CD4-positive, alpha-beta memory T cell (primary cell): ENCODE results near the gene TTLL5. TPM values are rescaled to one million over a fixed set of nuclear protein-coding genes. Genes with fewer than 3 reads are reported as not detected.

Experiments used
- CTCF ChIA-PET: fragments of 350-600 bp; sonication (Branson Sonifier 250); formaldehyde crosslinking; loops from one replicate; lab custom pipeline; 2021; ENCODE audit warnings: inconsistent platforms; ENCODE audit not compliant: partially characterized antibody; lab: Charles Lee
- POLR2A ChIA-PET: fragments of 350-600 bp; sonication (Branson Sonifier 250); formaldehyde crosslinking; loops from one replicate; lab custom pipeline; 2021; ENCODE audit not compliant: partially characterized antibody; lab: Charles Lee
- DNase-seq, 5 donors: peaks; one replicate each; pipeline versions ENCODE4 v3.0.0 to v3.0.0-alpha.2; 2020 to 2022; ENCODE audit warnings: mixed read lengths in 1 of 5
- H3K27ac ChIP-seq: one replicate; pipeline ENCODE4 v1.7.0; 2013; ENCODE audit warnings: low read depth, low read length
- H3K27me3 ChIP-seq: 2 replicates; pipeline ENCODE4 v1.7.0; 2013; ENCODE audit warnings: mild to moderate bottlenecking, low read length, moderate library complexity; ENCODE audit not compliant: insufficient read depth
- H3K36me3 ChIP-seq: 2 replicates; pipeline ENCODE4 v1.7.0; 2013; ENCODE audit warnings: mild to moderate bottlenecking, low read length, moderate library complexity; ENCODE audit not compliant: insufficient read depth
- H3K4me1 ChIP-seq: 2 replicates; pipeline ENCODE4 v1.7.0; 2013; ENCODE audit warnings: mild to moderate bottlenecking, low read length, moderate library complexity; ENCODE audit not compliant: insufficient read depth
- H3K4me3 ChIP-seq, 2 donors: one replicate each; pipeline ENCODE4 v1.7.0; 2013; ENCODE audit warnings: low read length in 2 of 2, mild to moderate bottlenecking in 1 of 2
- H3K9me3 ChIP-seq, 2 donors: one replicate each; pipeline ENCODE4 v1.7.0; 2013; ENCODE audit warnings: low read length in 2 of 2, control low read depth in 1 of 2; ENCODE audit not compliant: control insufficient read depth in 1 of 2
- H3K27ac Mint-ChIP-seq, 7 donors: one replicate each; pipeline ENCODE4 v1.8.0; 2020 to 2021; ENCODE audit warnings: mixed read lengths in 7 of 7, mild to moderate bottlenecking in 6 of 7, inconsistent platforms in 3 of 7, moderate library complexity in 3 of 7
- H3K27me3 Mint-ChIP-seq, 2 donors: one replicate each; pipeline ENCODE4 v1.8.0; 2020 to 2021; ENCODE audit warnings: mixed read lengths in 2 of 2
- H3K36me3 Mint-ChIP-seq, 2 donors: one replicate each; pipeline ENCODE4 v1.8.0; 2020 to 2021; ENCODE audit warnings: mixed read lengths in 2 of 2, inconsistent platforms in 1 of 2, mild to moderate bottlenecking in 1 of 2
- H3K4me1 Mint-ChIP-seq, 4 donors: one replicate each; pipeline ENCODE4 v1.8.0; 2020 to 2021; ENCODE audit warnings: mixed read lengths in 4 of 4, mild to moderate bottlenecking in 1 of 4
- H3K4me3 Mint-ChIP-seq, 8 donors: one replicate each; pipeline ENCODE4 v1.8.0; 2020 to 2021; ENCODE audit warnings: mixed read lengths in 8 of 8, mild to moderate bottlenecking in 7 of 8, moderate library complexity in 6 of 8, inconsistent platforms in 3 of 8
- H3K9me3 Mint-ChIP-seq, 8 donors: one replicate each; pipeline ENCODE4 v1.8.0; 2020 to 2021; ENCODE audit warnings: mixed read lengths in 8 of 8, mild to moderate bottlenecking in 5 of 8, inconsistent platforms in 3 of 8, moderate library complexity in 1 of 8
- intact Hi-C: fragments of 100-400 bp; cut with micrococcal nuclease; formaldehyde crosslinking; loops from one replicate; pipeline ENCODE4 v1.15.1; 2023
- polyA plus RNA-seq, 2 donors: library from polyadenylated mRNA; unstranded; fragments of 300-500 nt; fragmentation: Illumina TruSeq; gene quantifications; one replicate each; pipeline ENCODE4 v1.2.3, GENCODE V29; 2021
- total RNA-seq, 2 experiments: library from RNA; stranded (reverse); gene quantifications; one replicate each; pipeline ENCODE4 v1.2.3, GENCODE V29; 2021

TTLL5 gene
- total and polyA plus RNA-seq, 4 experiments from 2014 or later: 8.4 to 28.2 (median 20.5) TPM

DNA sequence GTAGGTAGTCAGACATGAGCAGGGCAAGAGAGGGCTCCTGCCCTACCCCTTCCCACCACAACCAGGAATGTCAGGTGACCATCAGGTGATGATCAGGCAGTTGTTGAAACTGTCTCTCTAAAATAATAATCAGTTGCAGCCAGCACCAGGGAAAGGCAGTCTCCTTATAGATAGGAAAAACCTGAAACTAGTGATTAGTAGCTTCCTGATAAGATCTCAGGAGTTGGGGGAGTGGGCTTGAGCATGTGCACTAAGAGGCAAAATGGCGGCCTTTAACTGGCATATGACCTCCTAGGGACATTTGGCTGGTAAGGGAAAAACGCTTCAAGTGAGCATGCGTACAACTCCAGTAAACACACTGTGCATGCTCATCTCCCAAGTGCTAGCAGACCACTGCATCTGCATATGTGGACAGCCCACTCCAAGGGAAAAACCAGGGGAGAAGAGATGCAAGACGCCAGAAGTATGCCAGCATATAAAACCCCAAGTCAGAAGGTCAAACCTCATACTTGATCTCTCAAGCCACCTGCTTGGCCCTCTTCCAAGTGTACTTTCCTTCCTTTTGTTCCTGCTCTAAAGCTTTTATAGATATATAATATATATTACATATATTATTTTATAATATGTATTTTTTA, 283.7 kb downstream of the TTLL5 start:
- no peaks in the 10 kb centered on the region for H3K27me3 ChIP-seq
- H3K36me3 ChIP-seq: no peaks in the 10 kb centered on the region
- Mint-ChIP-seq H3K27me3 (no peaks in the 10 kb centered on the region), H3K4me1 (no peaks in the 10 kb centered on the region), H3K36me3 (peaks cover 3 to 20% of the 10 kb centered on the region in 2 donors), H3K27ac (peak overlapping the region in 1 of 7 donors; percentile 10), H3K9me3 (peaks cover 0 to 2% (median 0%) of the 10 kb centered on the region in 8 donors), H3K4me3 (no peak overlapping the region)
- intact Hi-C loops: no loop called here
- no peak overlapping the region for H3K27ac ChIP-seq
- no peaks in the 10 kb centered on the region for H3K4me1 ChIP-seq
- ChIA-PET CTCF (no interaction called here), POLR2A (no interaction called here)
- no peaks in the 10 kb centered on the region for H3K9me3 ChIP-seq
- no peak overlapping the region for H3K4me3 ChIP-seq
- DNase-seq: no peak

- H3K27ac ChIP-seq: no peak overlapping the region
- no peaks in the 10 kb centered on the region for H3K4me1 Mint-ChIP-seq
- peak overlapping the region in 1 of 8 donors; percentile 2 for H3K4me3 Mint-ChIP-seq
- ChIA-PET POLR2A (no interaction called here), CTCF (no interaction called here)
- peaks cover 1 to 24% of the 10 kb centered on the region in 2 donors for H3K36me3 Mint-ChIP-seq
- H3K36me3 ChIP-seq: no peaks in the 10 kb centered on the region
- H3K27me3 ChIP-seq: no peaks in the 10 kb centered on the region
- H3K9me3 Mint-ChIP-seq: peaks cover 0 to 2% (median 0%) of the 10 kb centered on the region in 8 donors
- no peak for DNase-seq
- H3K9me3 ChIP-seq: no peaks in the 10 kb centered on the region
- no peaks in the 10 kb centered on the region for H3K27me3 Mint-ChIP-seq
- peak overlapping the region in 1 of 7 donors; percentile 0 for H3K27ac Mint-ChIP-seq
- H3K4me1 ChIP-seq: no peaks in the 10 kb centered on the region
- intact Hi-C loops: no loop called here
- no peak overlapping the region for H3K4me3 ChIP-seq
Measured at GRCh38 chr14:75946785-75947184, 285.7 kb downstream of the TTLL5 start.

GRCh38 chr14:75952489-75952888, 291.4 kb downstream of the TTLL5 start:
- Mint-ChIP-seq H3K9me3 (peaks cover 0 to 6% (median 0%) of the 10 kb centered on the region in 8 donors), H3K27ac (peak overlapping the region in 1 of 7 donors; percentile 10), H3K36me3 (peaks cover 3 to 11% of the 10 kb centered on the region in 2 donors), H3K4me1 (no peaks in the 10 kb centered on the region), H3K27me3 (no peaks in the 10 kb centered on the region), H3K4me3 (no peak overlapping the region)
- Histone ChIP-seq H3K36me3 (no peaks in the 10 kb centered on the region), H3K9me3 (no peaks in the 10 kb centered on the region), H3K4me3 (no peak overlapping the region), H3K4me1 (no peaks in the 10 kb centered on the region), H3K27ac (no peak overlapping the region), H3K27me3 (no peaks in the 10 kb centered on the region)
- no peak for DNase-seq
- ChIA-PET CTCF (no interaction called here), POLR2A (no interaction called here)
- intact Hi-C loops: no loop called here

DNA sequence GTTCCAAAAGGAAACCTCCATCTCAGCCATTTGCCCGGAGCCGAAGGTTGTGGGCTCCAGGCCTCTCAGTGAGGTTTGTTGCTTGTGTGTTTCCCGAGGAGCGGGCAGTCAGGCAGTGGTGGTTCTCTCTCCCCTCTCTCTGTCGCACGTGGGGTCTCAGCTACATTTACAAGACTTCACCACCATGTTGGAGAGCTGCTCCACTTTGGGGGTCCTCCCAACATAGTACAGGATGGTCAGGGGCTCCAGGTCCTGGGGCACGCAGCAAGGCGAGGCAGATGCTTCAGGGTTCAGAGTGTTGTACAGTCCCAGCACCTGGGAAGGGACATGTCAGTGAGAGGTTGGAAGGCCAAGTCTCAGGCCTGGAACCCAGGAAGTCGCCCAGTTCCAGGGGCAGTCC, 298.0 kb downstream of the TTLL5 start:
- Mint-ChIP-seq H3K27me3 (no peaks in the 10 kb centered on the region), H3K9me3 (peaks cover 0 to 2% (median 0%) of the 10 kb centered on the region in 8 donors), H3K27ac (no peak overlapping the region), H3K36me3 (peaks cover 2 to 16% of the 10 kb centered on the region in 2 donors), H3K4me3 (no peak overlapping the region), H3K4me1 (no peaks in the 10 kb centered on the region)
- no peaks in the 10 kb centered on the region for H3K9me3 ChIP-seq
- H3K27ac ChIP-seq: no peak overlapping the region
- no peak for DNase-seq
- no peaks in the 10 kb centered on the region for H3K4me1 ChIP-seq
- POLR2A ChIA-PET: no interaction called here
- no peaks in the 10 kb centered on the region for H3K27me3 ChIP-seq
- no peaks in the 10 kb centered on the region for H3K36me3 ChIP-seq
- no peak overlapping the region for H3K4me3 ChIP-seq
- CTCF ChIA-PET: no interaction called here
- intact Hi-C loops: no loop called here

- H3K27ac Mint-ChIP-seq: no peak overlapping the region
- no peaks in the 10 kb centered on the region for H3K27me3 Mint-ChIP-seq
Measured at GRCh38 chr14:75960231-75960630, 299.2 kb downstream of the TTLL5 start.

DNA sequence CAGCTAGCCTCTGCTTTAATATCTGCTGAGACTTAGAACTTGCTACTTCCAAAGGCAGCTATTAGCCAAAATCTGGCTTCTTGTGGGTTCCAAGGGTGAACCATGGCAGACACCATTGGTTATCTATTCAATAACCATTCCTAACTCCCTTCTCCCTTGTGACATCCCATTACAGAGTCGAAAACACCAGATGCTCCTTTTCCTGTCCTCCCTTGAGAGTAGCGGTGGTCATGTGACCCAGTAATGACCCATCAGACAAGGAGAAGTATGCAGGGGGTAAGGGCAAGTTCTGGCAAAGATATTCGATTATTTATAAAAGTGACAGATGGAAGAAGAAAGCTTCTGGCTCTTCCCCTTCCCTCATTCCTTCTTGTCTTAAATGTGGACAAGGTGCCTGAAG, 300.6 kb downstream of the TTLL5 start:
- Mint-ChIP-seq H3K4me1 (no peaks in the 10 kb centered on the region), H3K27me3 (no peaks in the 10 kb centered on the region), H3K9me3 (no peaks in the 10 kb centered on the region), H3K27ac (no peak overlapping the region), H3K36me3 (peaks cover 13 to 28% of the 10 kb centered on the region in 2 donors), H3K4me3 (no peak overlapping the region)
- no peak overlapping the region for H3K27ac ChIP-seq
- H3K27me3 ChIP-seq: no peaks in the 10 kb centered on the region
- intact Hi-C loops: no loop called here
- POLR2A ChIA-PET: no interaction called here
- no peaks in the 10 kb centered on the region for H3K9me3 ChIP-seq
- H3K36me3 ChIP-seq: no peaks in the 10 kb centered on the region
- H3K4me3 ChIP-seq: no peak overlapping the region
- CTCF ChIA-PET: interaction anchor here (1.3 kb wide), 1 partner anchor 21 kb away, joined by 3 read pairs; the partner anchor contains the start of gene TGFB3
- no peaks in the 10 kb centered on the region for H3K4me1 ChIP-seq
- no peak for DNase-seq

More at GRCh38 chr14:75960231-75960630, 299.2 kb downstream of the TTLL5 start:
- Mint-ChIP-seq H3K4me3 (no peak overlapping the region), H3K9me3 (peaks cover 0 to 2% (median 0%) of the 10 kb centered on the region in 8 donors), H3K36me3 (peaks cover 5 to 16% of the 10 kb centered on the region in 2 donors), H3K4me1 (no peaks in the 10 kb centered on the region)
- intact Hi-C loops: no loop called here
- H3K4me1 ChIP-seq: no peaks in the 10 kb centered on the region
- H3K9me3 ChIP-seq: no peaks in the 10 kb centered on the region
- no peaks in the 10 kb centered on the region for H3K36me3 ChIP-seq
- no peak overlapping the region for H3K4me3 ChIP-seq
- H3K27me3 ChIP-seq: no peaks in the 10 kb centered on the region
- ChIA-PET CTCF (no interaction called here), POLR2A (no interaction called here)
- no peak for DNase-seq
- no peak overlapping the region for H3K27ac ChIP-seq

DNA sequence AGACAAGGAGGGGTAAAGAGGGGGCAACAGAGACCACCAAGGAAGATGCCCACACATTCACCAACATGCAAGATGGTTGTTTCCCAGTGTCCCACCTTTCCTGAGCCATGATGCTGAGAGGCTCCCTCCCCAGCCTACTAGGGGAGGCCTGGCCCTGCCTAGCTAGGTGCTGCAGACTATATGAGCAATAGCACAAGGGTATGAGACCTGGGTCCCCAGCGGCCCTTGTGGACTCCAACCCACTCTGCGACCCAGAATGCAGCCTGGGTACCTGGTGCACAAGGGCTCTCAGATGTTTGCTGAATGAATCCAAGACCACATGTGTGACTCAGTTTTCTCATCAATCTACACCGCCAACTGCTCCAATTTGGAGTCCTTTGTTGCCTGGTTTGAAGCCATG, 306.8 kb downstream of the TTLL5 start:
- Mint-ChIP-seq H3K27ac (no peak overlapping the region), H3K9me3 (no peaks in the 10 kb centered on the region), H3K27me3 (no peaks in the 10 kb centered on the region), H3K4me3 (no peak overlapping the region), H3K36me3 (peaks cover 16 to 31% of the 10 kb centered on the region in 2 donors), H3K4me1 (no peaks in the 10 kb centered on the region)
- H3K4me3 ChIP-seq: no peak overlapping the region
- intact Hi-C loops: no loop called here
- POLR2A ChIA-PET: no interaction called here
- CTCF ChIA-PET: interaction anchor here (2.3 kb wide), 1 partner anchor 62 kb away, joined by 6 read pairs; no protein-coding TSS in a partner anchor
- no peaks in the 10 kb centered on the region for H3K36me3 ChIP-seq
- H3K9me3 ChIP-seq: no peaks in the 10 kb centered on the region
- no peaks in the 10 kb centered on the region for H3K27me3 ChIP-seq
- no peak overlapping the region for H3K27ac ChIP-seq
- no peak for DNase-seq
- no peaks in the 10 kb centered on the region for H3K4me1 ChIP-seq
